ENCODE results near the gene CHGA. TPM values are rescaled to one million over a fixed set of nuclear protein-coding genes. Genes with fewer than 3 reads are reported as not detected.

Gene CHGA
- total RNA-seq, 1 donor from 2014 or later = 5.4 TPM

DNA sequence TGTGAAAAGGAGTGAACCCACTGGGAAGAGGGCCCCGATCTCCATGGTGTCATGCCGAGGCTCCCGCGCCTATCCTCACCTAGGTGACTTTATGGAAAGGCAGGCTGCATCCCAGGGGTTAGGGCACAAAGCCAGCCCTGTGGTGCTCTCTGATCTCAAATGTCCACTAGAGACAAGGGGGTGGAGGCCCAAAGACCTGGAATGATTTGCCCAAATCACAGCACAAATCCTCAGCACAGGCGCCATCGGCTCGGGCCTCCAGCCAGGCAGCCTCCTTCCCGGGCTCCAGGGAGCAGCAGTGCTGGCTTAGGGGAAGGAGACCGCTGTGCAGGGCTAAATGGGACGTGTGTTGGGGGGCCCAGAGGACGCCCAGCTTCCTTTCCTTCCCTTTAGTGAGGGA, 17.6 kb downstream of the CHGA start:
- peaks cover 0 to 10% of the 10 kb centered on the region in 2 donors for H3K36me3 ChIP-seq
- TF ChIP-seq POLR2AphosphoS5 (IDR thresholded peaks at IDR 0.05; ENCODE audit: insufficient read depth in 1 of 2, low read depth in 1 of 2) (no peak), POLR2A (IDR thresholded peaks at IDR 0.05) (no peak)
- TF ChIP-seq, protein P1, sequence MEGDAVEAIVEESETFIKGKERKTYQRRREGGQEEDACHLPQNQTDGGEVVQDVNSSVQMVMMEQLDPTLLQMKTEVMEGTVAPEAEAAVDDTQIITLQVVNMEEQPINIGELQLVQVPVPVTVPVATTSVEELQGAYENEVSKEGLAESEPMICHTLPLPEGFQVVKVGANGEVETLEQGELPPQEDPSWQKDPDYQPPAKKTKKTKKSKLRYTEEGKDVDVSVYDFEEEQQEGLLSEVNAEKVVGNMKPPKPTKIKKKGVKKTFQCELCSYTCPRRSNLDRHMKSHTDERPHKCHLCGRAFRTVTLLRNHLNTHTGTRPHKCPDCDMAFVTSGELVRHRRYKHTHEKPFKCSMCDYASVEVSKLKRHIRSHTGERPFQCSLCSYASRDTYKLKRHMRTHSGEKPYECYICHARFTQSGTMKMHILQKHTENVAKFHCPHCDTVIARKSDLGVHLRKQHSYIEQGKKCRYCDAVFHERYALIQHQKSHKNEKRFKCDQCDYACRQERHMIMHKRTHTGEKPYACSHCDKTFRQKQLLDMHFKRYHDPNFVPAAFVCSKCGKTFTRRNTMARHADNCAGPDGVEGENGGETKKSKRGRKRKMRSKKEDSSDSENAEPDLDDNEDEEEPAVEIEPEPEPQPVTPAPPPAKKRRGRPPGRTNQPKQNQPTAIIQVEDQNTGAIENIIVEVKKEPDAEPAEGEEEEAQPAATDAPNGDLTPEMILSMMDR (IDR thresholded peaks at IDR 0.05) = no peak
- H3K4me3 ChIP-seq = no peak overlapping the region
- no peak for DNase-seq (ENCODE audit: extremely low spot score in 2 of 2)
- no peaks in the 10 kb centered on the region for H3K9me3 ChIP-seq
- H3K4me1 ChIP-seq = no peaks in the 10 kb centered on the region
- H3K27ac ChIP-seq = no peak overlapping the region
- intact Hi-C loops (cut with DNase I) = no loop called here
- H3K27me3 ChIP-seq = no peaks in the 10 kb centered on the region

- Histone ChIP-seq H3K4me1 (peaks cover 2% of the 10 kb centered on the region), H3K27me3 (no peaks in the 10 kb centered on the region), H3K27ac (no peak overlapping the region), H3K9me3 (no peaks in the 10 kb centered on the region), H3K4me3 (no peak overlapping the region), H3K36me3 (peaks cover 0 to 19% of the 10 kb centered on the region in 2 donors)
- TF ChIP-seq, protein P1 (IDR thresholded peaks at IDR 0.05) = no peak
- no peak for TF ChIP-seq POLR2A (IDR thresholded peaks at IDR 0.05)
- TF ChIP-seq POLR2AphosphoS5 (IDR thresholded peaks at IDR 0.05; ENCODE audit: insufficient read depth in 1 of 2, low read depth in 1 of 2) = no peak
- DNase-seq (ENCODE audit: extremely low spot score in 2 of 2) = no peak
- intact Hi-C loops (cut with DNase I) = no loop called here
Measured at GRCh38 chr14:92941531-92941930, 18.6 kb downstream of the CHGA start.

GRCh38 chr14:92942136-92942535, 19.2 kb downstream of the CHGA start:
- peaks cover 6% of the 10 kb centered on the region for H3K4me1 ChIP-seq
- no peak overlapping the region for H3K27ac ChIP-seq
- intact Hi-C loops (cut with DNase I) = no loop called here
- no peak overlapping the region for H3K4me3 ChIP-seq
- TF ChIP-seq POLR2A (IDR thresholded peaks at IDR 0.05) = no peak
- TF ChIP-seq POLR2AphosphoS5 (IDR thresholded peaks at IDR 0.05; ENCODE audit: insufficient read depth in 1 of 2, low read depth in 1 of 2) = no peak
- TF ChIP-seq, protein P1 (IDR thresholded peaks at IDR 0.05) = no peak
- no peaks in the 10 kb centered on the region for H3K9me3 ChIP-seq
- no peaks in the 10 kb centered on the region for H3K27me3 ChIP-seq
- peaks cover 0 to 19% of the 10 kb centered on the region in 2 donors for H3K36me3 ChIP-seq
- DNase-seq (ENCODE audit: extremely low spot score in 2 of 2) = no peak

- no peak for TF ChIP-seq POLR2AphosphoS5 (IDR thresholded peaks at IDR 0.05; ENCODE audit: insufficient read depth in 1 of 2, low read depth in 1 of 2)
- no peak for TF ChIP-seq POLR2A (IDR thresholded peaks at IDR 0.05)
- TF ChIP-seq, protein P1 (IDR thresholded peaks at IDR 0.05) = no peak
- H3K27ac ChIP-seq = no peak overlapping the region
- intact Hi-C loops (cut with DNase I) = no loop called here
- H3K9me3 ChIP-seq = no peaks in the 10 kb centered on the region
- peaks cover 6% of the 10 kb centered on the region for H3K4me1 ChIP-seq
- H3K4me3 ChIP-seq = no peak overlapping the region
- no peaks in the 10 kb centered on the region for H3K27me3 ChIP-seq
- DNase-seq (ENCODE audit: extremely low spot score in 2 of 2) = no peak
- H3K36me3 ChIP-seq = peaks cover 0 to 19% of the 10 kb centered on the region in 2 donors
Measured at GRCh38 chr14:92942576-92942975, 19.6 kb downstream of the CHGA start.

DNA sequence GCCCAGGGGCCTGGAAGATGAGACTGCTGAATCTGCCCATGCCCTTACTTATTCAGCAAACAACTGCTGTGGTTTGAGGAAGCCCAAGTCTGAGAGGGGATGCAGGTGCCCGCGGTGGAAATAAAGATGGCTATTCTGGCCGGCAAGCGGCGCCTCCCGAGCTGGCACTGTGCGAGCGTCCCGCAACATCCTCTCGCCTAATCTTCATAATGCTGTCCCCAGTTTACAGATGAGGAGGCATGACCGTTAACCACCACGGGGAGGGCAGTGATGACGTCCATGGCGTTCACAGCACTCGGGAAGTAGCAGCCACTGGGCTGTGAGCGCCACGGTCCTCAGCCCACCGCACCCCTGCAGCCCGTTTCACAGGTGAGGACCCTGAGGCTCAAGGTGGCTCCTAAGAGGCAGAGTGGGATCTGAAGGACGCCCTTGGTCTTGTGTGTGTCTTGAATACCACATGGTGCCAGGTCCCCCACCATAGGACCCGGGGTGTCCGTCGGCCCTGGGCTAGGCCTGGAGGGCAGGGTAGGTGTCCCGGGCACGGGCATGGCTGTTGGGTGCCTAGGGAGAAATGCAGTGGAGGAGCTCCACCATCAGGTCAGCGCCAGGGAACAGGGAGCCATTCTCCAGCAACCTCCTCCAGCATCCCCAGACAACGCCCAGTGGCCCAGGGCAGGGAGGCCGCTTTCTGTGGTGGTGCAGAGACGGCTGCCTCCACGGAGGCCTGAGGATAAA, 20.2 kb downstream of the CHGA start:
- intact Hi-C loops (cut with DNase I) = no loop called here
- Histone ChIP-seq H3K4me1 (peaks cover 6% of the 10 kb centered on the region), H3K36me3 (peaks cover 0 to 19% of the 10 kb centered on the region in 2 donors), H3K27me3 (no peaks in the 10 kb centered on the region), H3K4me3 (no peak overlapping the region), H3K9me3 (no peaks in the 10 kb centered on the region), H3K27ac (no peak overlapping the region)
- DNase-seq (ENCODE audit: extremely low spot score in 2 of 2) = no peak
- TF ChIP-seq POLR2A (IDR thresholded peaks at IDR 0.05) (no peak), POLR2AphosphoS5 (IDR thresholded peaks at IDR 0.05; ENCODE audit: insufficient read depth in 1 of 2, low read depth in 1 of 2) (no peak)
- TF ChIP-seq, protein P1 (IDR thresholded peaks at IDR 0.05) = no peak
